Psoas muscle (tissue), 8 donors: ENCODE data around the gene SOX8. TPM values are rescaled to one million over a fixed set of nuclear protein-coding genes. Genes with fewer than 3 reads are reported as not detected.

ENCODE experiments used
- ATAC-seq, 4 donors: fragments of 200-7000 bp; cut with Tn5 transposase; one replicate each; pipeline ENCODE4 v1.9.1; 2020; ENCODE audit warnings: moderate library complexity in 3 of 4, mild to moderate bottlenecking in 2 of 4
- DNase-seq, 2 donors: peaks; one replicate each; pipeline ENCODE4 v3.0.0-alpha.2; 2020
- H3K27ac ChIP-seq: fragments of 200-600 bp; one replicate; pipeline ENCODE4 v1.8.0; 2022
- H3K27me3 ChIP-seq, 3 donors: fragments of 200-600 bp in 1 of 3; one replicate each; pipeline versions ENCODE4 v1.6.1 to v1.8.0; 2013 to 2022; ENCODE audit warnings: low read length in 2 of 3, mild to moderate bottlenecking in 2 of 3, moderate library complexity in 1 of 3; ENCODE audit not compliant: insufficient read depth in 3 of 3
- H3K36me3 ChIP-seq, 2 donors: fragments of 200-600 bp in 1 of 2; one replicate each; pipeline versions ENCODE4 v1.6.1 to v1.8.0; 2013 to 2022; ENCODE audit warnings: low read depth in 1 of 2, mild to moderate bottlenecking in 1 of 2, moderate library complexity in 1 of 2; ENCODE audit not compliant: insufficient read depth in 1 of 2
- H3K4me1 ChIP-seq: fragments of 200-600 bp; one replicate; pipeline ENCODE4 v1.8.0; 2022
- H3K4me3 ChIP-seq: fragments of 200-600 bp; one replicate; pipeline ENCODE4 v1.8.0; 2022; ENCODE audit warnings: mild to moderate bottlenecking
- H3K9me3 ChIP-seq: fragments of 200-600 bp; one replicate; pipeline ENCODE4 v1.8.0; 2022
- CTCF ChIP-seq: fragments of 200-600 bp; IDR thresholded peaks from one replicate; pipeline ENCODE4 v1.8.0; 2022; ENCODE audit warnings: antibody characterized with exemption
- WGBS, 3 donors: extraction: QIAGEN DNeasy Blood & Tissue Kit; methylation state at CpG; one replicate each; pipeline versions ENCODE4 v1.1.6 to v1.1.7; 2013; 5-methylcytosine and 5-hydroxymethylcytosine counted together
- intact Hi-C, 2 donors: fragments of 100-400 bp; cut with DNase I; formaldehyde crosslinking; loops; one replicate each; pipeline versions ENCODE4 v1.11.0 to v1.14.2; 2022
- polyA plus RNA-seq, 3 donors: library from polyadenylated mRNA; stranded (reverse); fragments of 200-250 nt; gene quantifications; one replicate each; pipeline ENCODE4 v1.2.3, GENCODE V29; 2013
- total RNA-seq, 4 donors: library from RNA; stranded (reverse); fragmentation: NEBNext Ultra II Directional in 2 of 4; extraction: Animal tissue kit (Norgen Biotek cat#: 25700) in 2 of 4; gene quantifications; one replicate each; pipeline versions ENCODE4 v1.2.1 to v1.2.4, GENCODE V29; 2021 to 2023
- donor health status: healthy with polysubstance abuse.
- donor health status: DM: no; HTN: no; CAD: no; lungs with moderate emphysema.
- donor health status: Bipolar disorder and iron deficiency.
- donor health status: healthy.
- donor health status: DM: yes; HTN: yes; CAD: no.
- donor health status: DM: no; HTN: no; CAD: no.
- donor health status: DM: no; HTN: no; CAD: no.
- donor health status: DM: yes; HTN: yes; CAD: no.

SOX8 gene
- total and polyA plus RNA-seq, 7 donors, result 0.45 to 5.0 (median 0.74) TPM

- Histone ChIP-seq H3K4me3 (no peak overlapping the region), H3K27ac (no peak overlapping the region), H3K36me3 (no peaks in the 10 kb centered on the region), H3K27me3 (peaks cover 0 to 83% (median 35%) of the 10 kb centered on the region in 3 donors), H3K9me3 (no peaks in the 10 kb centered on the region), H3K4me1 (peaks cover 9% of the 10 kb centered on the region)
- no peak for TF ChIP-seq CTCF
- intact Hi-C loops, result no loop called here
- ATAC-seq (no peak), DNase-seq (no peak)
- 81 to 86% (median 83%) methylated on average over 14 of the region's 14 CpGs for WGBS, 3 donors
Observed at GRCh38 chr16:979147-979546, 2.4 kb upstream of the SOX8 start.

- Histone ChIP-seq H3K4me1 (peaks cover 9% of the 10 kb centered on the region), H3K27me3 (peaks cover 0 to 82% (median 31%) of the 10 kb centered on the region in 3 donors), H3K9me3 (no peaks in the 10 kb centered on the region), H3K36me3 (no peaks in the 10 kb centered on the region), H3K27ac (no peak overlapping the region), H3K4me3 (peak overlapping the region; percentile 61)
- intact Hi-C loops, result no loop called here
- ATAC-seq (no peak), DNase-seq (no peak)
- TF ChIP-seq CTCF, result no peak
- WGBS, 3 donors, result 40 to 57% (median 48%) methylated on average over 55 to 63 of the region's 63 CpGs
Observed at GRCh38 chr16:979859-980594, 1.5 kb upstream of the SOX8 start.

GRCh38 chr16:980595-980854 is 1.0 kb upstream of the SOX8 start:
- no peak for DNase-seq
- Histone ChIP-seq H3K27ac (no peak overlapping the region), H3K4me1 (peaks cover 9% of the 10 kb centered on the region), H3K27me3 (peaks cover 0 to 85% (median 32%) of the 10 kb centered on the region in 3 donors), H3K4me3 (peak overlapping the region; percentile 61), H3K36me3 (no peaks in the 10 kb centered on the region), H3K9me3 (no peaks in the 10 kb centered on the region)
- no peak for TF ChIP-seq CTCF
- peak in 1 of 4 donors; percentile 2 for ATAC-seq
- intact Hi-C loops, result no loop called here
- WGBS, 3 donors, result 0 to 5% methylated on average over 13 to 31 of the region's 31 CpGs; no CpG with 5 or more reads in 1 of the 3 donors

GRCh38 chr16:982145-983043 is 824 bp downstream of the SOX8 start:
- no peak for TF ChIP-seq CTCF
- 6 to 9% (median 6%) methylated on average over 64 to 76 of the region's 76 CpGs for WGBS, 3 donors
- DNase-seq (no peak), ATAC-seq (no peak)
- Histone ChIP-seq H3K4me3 (peak overlapping the region; percentile 61), H3K9me3 (no peaks in the 10 kb centered on the region), H3K4me1 (peaks cover 9% of the 10 kb centered on the region), H3K27me3 (peaks cover 0 to 86% (median 39%) of the 10 kb centered on the region in 3 donors), H3K27ac (no peak overlapping the region), H3K36me3 (no peaks in the 10 kb centered on the region)
- intact Hi-C loops, result no loop called here
